Measurements from ENCODE around the gene MSH5. TPM values are rescaled to one million over a fixed set of nuclear protein-coding genes. Genes with fewer than 3 reads are reported as not detected.

Gene MSH5
- total RNA-seq, 1 experiment from 2014 or later: 22.4 TPM

GRCh38 chr6:31765910-31766794 is 26.3 kb downstream of the MSH5 start:
- Histone ChIP-seq H4K5ac (ENCODE audit: insufficient read length, low read depth, low read length) (no peak overlapping the region), H3K27me3 (ENCODE audit: insufficient read depth, low read length) (no peaks in the 10 kb centered on the region), H3K79me1 (ENCODE audit: insufficient read depth, low read depth, low read length, poor library complexity, severe bottlenecking) (no peaks in the 10 kb centered on the region), H2AFZ (ENCODE audit: low read length) (no peak overlapping the region), H3K56ac (ENCODE audit: insufficient read length, low read depth, low read length) (no peak overlapping the region), H4K91ac (ENCODE audit: insufficient read length, low read depth, low read length) (no peak overlapping the region), H3K23ac (ENCODE audit: insufficient read length, low read depth, low read length) (no peak overlapping the region), H3K14ac (ENCODE audit: insufficient read depth, low read length) (no peak overlapping the region; the same call in 1 of the 2 replicates), H2BK15ac (ENCODE audit: low read depth, low read length) (no peak overlapping the region), H3T11ph (ENCODE audit: low read length) (no peak overlapping the region), H2AK5ac (ENCODE audit: insufficient read length, low read length) (no peak overlapping the region), H2BK12ac (ENCODE audit: insufficient read length, low read depth, low read length) (no peak overlapping the region), H3K4me2 (ENCODE audit: insufficient read depth, insufficient read length, low read length) (no peak overlapping the region), H2BK120ac (ENCODE audit: low read depth, low read length, poor library complexity, severe bottlenecking) (no peak overlapping the region), H3K4me1 (ENCODE audit: insufficient read depth, low read length) (no peaks in the 10 kb centered on the region), H3K9ac (ENCODE audit: extremely low read depth, insufficient read length, low read length) (no peak overlapping the region), H4K8ac (replicated peaks; ENCODE audit: insufficient read length, low read depth, low read length) (no peak overlapping the region), H3K27ac (ENCODE audit: insufficient read length, low read depth, low read length) (no peak overlapping the region), H2BK20ac (ENCODE audit: low read depth, low read length, poor library complexity, severe bottlenecking) (no peak overlapping the region), H4K20me1 (ENCODE audit: control insufficient read depth, insufficient read depth, insufficient read length) (no peaks in the 10 kb centered on the region), H3K9me3 (ENCODE audit: control insufficient read depth, low read depth, low read length) (no peaks in the 10 kb centered on the region), H3K79me2 (ENCODE audit: insufficient read depth, low read length) (no peaks in the 10 kb centered on the region), H3K4ac (ENCODE audit: low read depth, low read length) (no peak overlapping the region), H3K18ac (ENCODE audit: insufficient read length, low read depth, low read length) (no peak overlapping the region), H3K23me2 (ENCODE audit: insufficient read length, low read depth, low read length, poor library complexity, severe bottlenecking) (no peaks in the 10 kb centered on the region), H2BK5ac (ENCODE audit: insufficient read length, low read length) (no peak overlapping the region)
- no peaks in the 10 kb centered on the region; the same call in 1 of the 2 replicates for H3K27me3 Mint-ChIP-seq (ENCODE audit: low read depth)
- H3K4me3 Mint-ChIP-seq: peak overlapping the region; percentile 34 to 50; a peak in 4 of 5 replicates
- no peaks in the 10 kb centered on the region; a peak in 1 of 5 replicates for H3K9me3 Mint-ChIP-seq
- H3K27ac Mint-ChIP-seq: peak overlapping the region in 2 of 3 experiments; percentile 69 to 87; a peak in 3 of 7 replicates
- peaks cover 6 to 20% (median 12%) of the 10 kb centered on the region in 3 experiments; a peak in 5 of 7 replicates for H3K36me3 Mint-ChIP-seq (ENCODE audit: insufficient read depth in 1 of 3, low read depth in 3 of 3)
- DNase-seq: peak; percentile 74
- no peak for TF ChIP-seq CTCF (conservative IDR thresholded peaks at IDR 0.05)
- peaks cover 25 to 27% of the 10 kb centered on the region in 2 experiments for H3K4me1 Mint-ChIP-seq
- no CpG with 5 or more reads among the region's 42 CpGs for WGBS (ENCODE audit: extremely low coverage, insufficient read length, low lambda C conversion rate)
